Stimulated activated CD4-positive, alpha-beta T cell treated with anti-CD3 and anti-CD28 coated beads, TNF-alpha, amount 100 ng/mL, for 1 hour (primary cell): ENCODE results near the gene CORO6.
A peak's percentile ranks its signal among the peaks of the same experiment; 100 is the strongest.

Experiments
- DNase-seq, 3 donors: peaks; one replicate each; pipeline ENCODE4 v3.0.0-alpha.2; 2020; ENCODE audit warnings: low read depth in 3 of 3, low spot score in 1 of 3

Gene CORO6

DNA sequence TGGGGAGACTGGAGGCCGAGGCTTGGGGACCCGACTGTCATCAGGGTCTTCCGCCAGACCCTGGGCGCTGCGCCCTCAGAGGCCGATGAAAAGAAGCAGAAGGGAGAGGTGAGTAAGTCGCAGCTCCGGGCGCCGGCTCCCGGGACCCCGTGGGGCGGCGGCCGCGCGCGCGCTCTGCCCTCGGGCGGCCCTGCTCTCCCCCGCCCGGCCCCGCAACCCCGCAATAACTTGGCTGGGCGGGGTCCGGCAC, 55.5 kb downstream of the CORO6 start:
- DNase-seq: no peak

DNA sequence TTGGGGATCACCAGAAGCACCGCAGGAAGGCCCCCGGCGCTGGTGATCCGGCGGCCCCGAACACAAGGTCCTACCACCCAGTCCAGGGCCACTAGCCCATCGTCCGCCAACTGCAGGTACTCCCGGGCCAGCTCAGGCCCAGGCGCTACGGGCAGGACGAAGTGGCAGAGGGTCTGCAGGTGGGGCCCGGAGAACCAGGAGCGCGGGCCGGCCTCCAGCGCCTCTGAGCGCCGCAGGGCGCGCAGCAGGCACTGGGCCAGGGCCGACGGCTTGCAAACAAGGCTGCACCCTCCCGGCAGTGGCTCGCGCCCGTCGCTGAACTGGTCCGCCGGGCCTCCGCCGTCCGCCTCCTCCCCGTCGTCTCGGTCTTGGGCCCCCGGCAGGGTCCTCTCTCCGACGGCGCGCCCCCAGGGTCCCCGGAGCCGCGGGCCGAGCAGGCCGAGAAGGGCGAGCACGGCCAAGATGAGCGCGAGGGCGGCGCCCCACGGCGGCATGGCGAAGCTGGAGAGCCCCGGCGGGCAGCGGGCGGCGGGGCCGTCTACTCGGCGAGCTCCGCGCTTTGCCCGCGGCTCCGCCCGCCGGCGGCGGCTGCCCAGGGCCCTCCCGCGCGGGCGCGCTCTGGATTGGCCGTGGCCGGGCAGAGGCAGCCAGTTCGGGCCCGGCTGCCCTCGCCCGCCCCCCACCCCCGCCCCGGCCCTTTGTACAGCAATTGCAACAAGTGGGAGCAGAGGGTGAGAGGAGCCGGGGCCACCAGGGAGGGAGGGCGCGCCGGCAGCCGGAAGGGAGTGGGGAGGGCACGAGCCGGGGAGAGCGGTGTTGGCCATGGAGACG, 56.0 kb downstream of the CORO6 start, which contains the start of gene ABHD15:
ABHD15 (minus strand) TSS at position 565 of the 831 bp plus-strand sequence; CDS start at position 494, 71 bp downstream.
- peak in 1 of 3 donors; percentile 17 for DNase-seq

DNA sequence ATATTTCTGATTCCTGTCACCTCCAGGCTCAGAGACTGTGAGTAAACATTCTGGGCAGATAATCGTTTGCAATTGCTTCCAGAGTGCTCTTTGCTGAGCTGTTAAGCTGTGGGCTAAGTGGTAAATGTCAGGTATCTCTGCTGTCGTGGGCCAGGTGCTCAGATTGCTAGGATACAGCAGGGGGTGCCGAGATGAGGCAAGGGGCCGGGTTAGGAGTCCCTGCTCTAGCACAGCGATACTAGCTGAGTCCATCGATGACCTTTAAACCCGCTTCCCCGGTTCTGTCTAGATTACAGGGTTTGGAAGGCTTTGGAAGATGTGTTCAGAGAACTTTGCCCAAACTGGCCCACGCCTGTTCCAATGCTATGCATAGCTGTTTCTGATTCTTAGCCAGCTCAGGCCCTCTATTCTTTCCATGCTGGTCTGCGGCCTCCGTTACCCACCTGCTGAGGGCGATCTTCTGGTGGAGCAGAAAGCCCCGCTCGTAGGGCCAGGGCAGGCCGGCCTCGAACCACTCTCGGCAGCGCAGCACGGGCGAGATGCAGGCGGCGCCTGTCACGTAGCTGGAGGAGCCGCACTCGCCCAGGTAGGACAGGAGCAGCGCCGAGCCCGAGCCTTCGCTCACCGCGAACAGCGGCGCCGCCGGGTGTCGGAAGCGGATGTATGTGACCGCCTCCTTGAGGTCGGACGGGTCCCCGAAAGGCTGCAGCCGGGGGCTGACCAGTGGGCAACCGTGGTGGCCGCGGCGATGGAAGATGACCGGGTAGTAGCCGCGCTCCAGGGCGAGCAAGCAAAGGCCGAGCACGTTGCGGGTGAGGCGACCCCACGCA, 56.9 kb downstream of the CORO6 start:
- no peak for DNase-seq
